Regular cardiac myocyte (primary cell): ENCODE measurements around the gene DNAJB11. TPM values are rescaled to one million over a fixed set of nuclear protein-coding genes. Genes with fewer than 3 reads are reported as not detected.

ENCODE experiments used
- total RNA-seq: library from RNA; depleted of rRNA; stranded (reverse); fragments of >200 nt; gene quantifications from 2 replicates; pipeline ENCODE4 v1.2.3, GENCODE V29; 2014

The DNAJB11 gene
- 76.7 and 117 TPM in 2 replicates for total RNA-seq

DNA sequence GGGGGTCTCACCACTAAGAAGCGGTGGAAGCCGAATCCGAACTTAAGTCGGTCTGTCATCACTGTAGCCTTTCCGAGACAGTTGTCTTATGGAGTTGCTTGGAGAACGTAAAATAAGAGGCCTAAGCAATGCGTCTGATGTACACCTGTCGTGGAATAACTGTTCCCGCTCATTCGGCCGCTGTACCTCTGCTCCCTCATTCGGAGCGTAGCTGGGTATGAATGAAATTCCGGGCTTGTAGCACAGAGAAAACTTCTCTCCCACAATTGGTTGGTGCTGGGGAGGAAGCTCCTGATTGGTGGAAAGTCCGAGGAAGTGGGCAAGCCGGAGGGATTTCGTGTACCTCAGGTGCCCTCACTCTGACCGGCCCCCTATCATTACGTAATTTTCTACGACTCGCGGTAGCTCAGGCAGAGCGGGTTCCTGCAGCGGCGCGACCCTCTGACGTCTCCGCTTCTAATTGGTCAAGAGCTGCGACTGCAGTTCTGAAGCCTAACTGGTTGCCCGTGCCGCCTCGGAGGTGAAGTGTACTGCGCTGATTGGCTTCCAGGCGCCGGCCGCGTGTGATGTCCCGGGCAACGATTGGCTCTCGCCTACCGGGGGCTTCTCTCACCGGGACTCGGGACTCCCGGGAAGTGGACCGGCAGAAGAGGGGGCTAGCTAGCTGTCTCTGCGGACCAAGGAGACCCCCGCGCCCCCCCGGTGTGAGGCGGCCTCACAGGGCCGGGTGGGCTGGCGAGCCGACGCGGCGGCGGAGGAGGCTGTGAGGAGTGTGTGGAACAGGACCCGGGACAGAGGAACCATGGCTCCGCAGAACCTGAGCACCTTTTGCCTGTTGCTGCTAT, at the start of gene DNAJB11:
DNAJB11 (plus strand) TSS at position 625 of the 845 bp plus-strand sequence; CDS start at position 803, 178 bp downstream.

DNA sequence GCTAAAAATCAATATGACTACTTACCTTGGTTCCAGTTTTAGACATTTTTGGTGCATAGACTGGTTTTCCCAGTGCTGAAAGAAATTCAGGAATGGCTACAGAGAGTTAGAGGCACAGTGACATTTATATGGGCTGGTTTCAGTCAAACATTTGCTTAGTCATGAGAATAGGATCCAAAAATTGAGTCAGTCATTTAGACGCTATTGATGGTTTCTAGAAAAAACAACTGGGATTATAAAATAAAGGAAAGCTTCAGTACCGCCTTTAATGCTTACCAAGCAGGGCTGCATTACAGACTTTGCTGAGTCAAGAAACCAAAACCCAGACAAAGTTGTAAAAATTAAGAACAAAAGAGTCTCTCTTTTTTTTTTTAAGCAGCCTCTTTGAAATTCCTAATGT, 26.2 kb upstream of the DNAJB11 start, which contains the start of gene CRYGS:
CRYGS (minus strand) TSS at position 100 of the 400 bp plus-strand sequence; CDS start at position 46, 54 bp downstream.

DNA sequence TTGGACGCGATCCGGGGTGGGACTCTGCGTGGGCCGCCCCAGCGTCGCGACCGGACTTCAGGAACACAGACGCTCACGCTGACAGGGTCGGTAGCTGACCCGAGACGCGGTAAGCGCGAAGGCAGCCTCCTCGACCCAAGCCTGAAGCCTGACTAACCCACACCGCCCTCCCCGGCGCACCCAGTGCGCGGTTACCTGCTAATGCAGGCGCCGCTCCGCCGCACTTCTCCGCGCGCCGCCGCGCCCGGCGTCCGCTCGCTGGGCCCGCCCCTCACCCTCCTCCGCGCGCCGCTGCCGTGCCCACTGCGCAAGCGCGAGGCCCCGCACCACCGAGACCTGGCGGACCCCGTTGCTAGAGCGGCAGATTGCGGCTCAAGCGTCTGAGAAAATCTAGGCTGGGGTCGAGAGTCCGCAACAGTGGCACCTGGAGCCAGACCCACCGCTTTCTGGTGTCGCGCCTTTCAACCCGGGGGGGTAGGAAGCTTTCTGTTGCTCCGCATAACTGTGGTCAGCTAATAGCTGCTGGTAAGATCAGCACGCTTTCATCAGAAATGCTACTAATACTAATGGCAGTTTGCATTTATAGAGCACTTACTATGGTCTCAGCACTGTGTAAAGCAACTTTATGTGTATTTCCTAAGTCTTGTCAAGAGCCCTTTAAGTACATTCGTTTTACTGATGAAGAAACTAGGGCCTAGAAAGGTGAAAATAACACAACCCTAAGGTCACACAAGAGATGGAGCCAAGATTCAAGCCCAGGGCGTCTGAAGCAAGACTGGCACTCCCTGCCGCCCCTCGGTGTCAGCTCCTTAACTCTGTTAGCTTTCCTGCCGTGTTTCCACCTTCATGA, 3.2 kb upstream of the DNAJB11 start, which contains the start of gene TBCCD1:
TBCCD1 (minus strand) TSS at position 268 of the 850 bp plus-strand sequence. CDS start 3,010 bp downstream, outside the sequence.

DNA sequence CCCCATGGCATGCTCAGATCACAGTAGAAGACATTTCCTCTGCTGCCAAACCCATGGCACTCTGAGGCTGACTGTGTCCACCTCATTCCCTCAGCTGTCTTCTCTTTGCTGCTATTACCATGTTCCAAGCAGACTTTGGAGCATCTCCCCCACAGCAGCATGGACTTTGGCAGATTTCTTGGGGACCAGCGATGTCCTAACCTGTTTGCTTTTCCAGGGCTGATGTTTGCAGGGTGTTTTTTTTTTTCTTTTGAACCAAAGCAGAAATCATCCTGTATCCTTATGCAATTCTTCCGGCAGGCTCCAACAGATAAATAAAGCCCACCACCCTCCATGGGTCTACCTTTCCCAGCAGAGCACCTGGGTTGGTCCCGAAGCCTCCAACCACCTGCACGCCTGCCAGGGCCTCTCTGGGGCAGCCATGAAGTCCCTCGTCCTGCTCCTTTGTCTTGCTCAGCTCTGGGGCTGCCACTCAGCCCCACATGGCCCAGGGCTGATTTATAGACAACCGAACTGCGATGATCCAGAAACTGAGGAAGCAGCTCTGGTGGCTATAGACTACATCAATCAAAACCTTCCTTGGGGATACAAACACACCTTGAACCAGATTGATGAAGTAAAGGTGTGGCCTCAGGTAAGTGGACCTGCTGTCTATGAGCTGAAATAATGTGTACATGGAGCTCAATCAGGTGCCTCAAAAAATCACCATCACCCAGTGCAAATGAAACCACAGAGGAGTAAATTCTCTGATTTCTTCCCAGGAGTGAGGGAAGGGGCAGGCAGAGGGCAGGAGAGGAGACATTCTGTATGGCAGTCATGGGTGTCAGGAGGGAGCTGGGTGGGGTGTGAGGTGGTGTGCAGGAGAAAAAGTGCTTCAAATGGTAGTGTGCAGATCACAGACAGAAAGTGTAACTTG, 42.5 kb downstream of the DNAJB11 start, which contains the start of gene AHSG:
AHSG (plus strand) TSS at position 340 of the 916 bp plus-strand sequence; CDS start at position 422, 82 bp downstream.

Other genes starting within 250 kb of the DNAJB11 start
- 4.4 and 5.1 TPM in 2 replicates for gene DGKG, start 208.5 kb upstream of the DNAJB11 start, total RNA-seq
- gene CRYGS, start 26.3 kb upstream of the DNAJB11 start, total RNA-seq: 0.56 and 0.77 TPM in 2 replicates
- 16.6 and 21.5 TPM in 2 replicates for gene TBCCD1, start 3.4 kb upstream of the DNAJB11 start, total RNA-seq
- gene AHSG, start 42.3 kb downstream of the DNAJB11 start, total RNA-seq: not detected in 2 replicates
- gene FETUB, start 69.7 kb downstream of the DNAJB11 start, total RNA-seq: not detected in 2 replicates
- not detected in 2 replicates for gene HRG, start 95.3 kb downstream of the DNAJB11 start, total RNA-seq
- not detected in 2 replicates for gene KNG1, start 146.6 kb downstream of the DNAJB11 start, total RNA-seq
- 847 and 2,167 TPM in 2 replicates for gene EIF4A2, start 212.9 kb downstream of the DNAJB11 start, total RNA-seq
- gene RFC4, start 235.8 kb downstream of the DNAJB11 start, total RNA-seq: 20.9 and 53.3 TPM in 2 replicates